WTC11 (cell line): ENCODE results near the gene CCDC178.

Experiments
- HMGA2 ChIP-seq: fragments of 250-450 bp; sonication (Bioruptor Pico); IDR thresholded peaks from 2 replicates; pipeline ENCODE4 v1.4.0; 2021; ENCODE audit warnings: mild to moderate bottlenecking, moderate library complexity
- ZNF423 ChIP-seq: fragments of 250-450 bp; sonication (Bioruptor Pico); IDR thresholded peaks from 2 replicates; pipeline ENCODE4 v2.1.2; 2022; ENCODE audit warnings: mild to moderate bottlenecking, moderate library complexity
- TF ChIP-seq, protein P1 (sequence below): fragments of 200-600 bp; IDR thresholded peaks from 2 replicates; pipeline ENCODE4 v1.8.0; 2022; ENCODE audit warnings: antibody characterized with exemption
- TF ChIP-seq, protein P2 (sequence below): sonication (generic); formaldehyde crosslinking; IDR thresholded peaks from 2 replicates; pipeline ENCODE4 v1.8.0; 2022; ENCODE audit warnings: mild to moderate bottlenecking, missing genetic modification reagents
- TF ChIP-seq, protein P3 (sequence below): sonication (generic); formaldehyde crosslinking; IDR thresholded peaks from 2 replicates; pipeline ENCODE4 v1.8.0; 2022; ENCODE audit warnings: mild to moderate bottlenecking, missing genetic modification reagents
- TF ChIP-seq, protein P4 (sequence below): sonication (generic); formaldehyde crosslinking; IDR thresholded peaks from 2 replicates; pipeline ENCODE4 v1.8.1; 2023; ENCODE audit warnings: mild to moderate bottlenecking, missing genetic modification reagents, moderate library complexity
- TF ChIP-seq, protein P5 (sequence below): sonication (generic); formaldehyde crosslinking; conservative IDR thresholded peaks from 2 replicates; pipeline ENCODE4 v1.8.1; 2022; ENCODE audit warnings: mild to moderate bottlenecking, missing genetic modification reagents

DNA sequence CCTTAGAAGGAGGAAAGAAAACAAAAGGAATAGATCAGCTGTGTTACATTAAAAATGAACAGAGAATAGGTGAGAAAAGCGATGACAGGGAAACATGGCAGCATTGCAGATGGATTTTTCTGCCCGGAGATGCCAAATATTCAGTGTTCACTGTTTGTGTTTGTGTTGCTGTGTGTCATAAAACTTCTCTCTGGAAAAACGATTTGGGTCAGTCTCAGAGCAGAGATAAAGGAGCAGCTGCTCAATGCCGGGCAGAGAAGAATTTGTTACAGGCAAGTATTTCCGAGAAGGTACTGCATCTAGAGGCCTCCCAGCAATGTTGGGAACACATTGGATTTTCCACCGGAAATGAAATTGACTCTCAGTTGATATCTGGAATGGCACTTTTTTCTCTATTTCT lies 511.3 kb downstream of the CCDC178 start:
- TF ChIP-seq, protein P1, sequence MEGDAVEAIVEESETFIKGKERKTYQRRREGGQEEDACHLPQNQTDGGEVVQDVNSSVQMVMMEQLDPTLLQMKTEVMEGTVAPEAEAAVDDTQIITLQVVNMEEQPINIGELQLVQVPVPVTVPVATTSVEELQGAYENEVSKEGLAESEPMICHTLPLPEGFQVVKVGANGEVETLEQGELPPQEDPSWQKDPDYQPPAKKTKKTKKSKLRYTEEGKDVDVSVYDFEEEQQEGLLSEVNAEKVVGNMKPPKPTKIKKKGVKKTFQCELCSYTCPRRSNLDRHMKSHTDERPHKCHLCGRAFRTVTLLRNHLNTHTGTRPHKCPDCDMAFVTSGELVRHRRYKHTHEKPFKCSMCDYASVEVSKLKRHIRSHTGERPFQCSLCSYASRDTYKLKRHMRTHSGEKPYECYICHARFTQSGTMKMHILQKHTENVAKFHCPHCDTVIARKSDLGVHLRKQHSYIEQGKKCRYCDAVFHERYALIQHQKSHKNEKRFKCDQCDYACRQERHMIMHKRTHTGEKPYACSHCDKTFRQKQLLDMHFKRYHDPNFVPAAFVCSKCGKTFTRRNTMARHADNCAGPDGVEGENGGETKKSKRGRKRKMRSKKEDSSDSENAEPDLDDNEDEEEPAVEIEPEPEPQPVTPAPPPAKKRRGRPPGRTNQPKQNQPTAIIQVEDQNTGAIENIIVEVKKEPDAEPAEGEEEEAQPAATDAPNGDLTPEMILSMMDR: no peak
- no peak for TF ChIP-seq ZNF423 (CRISPR knock-in tag)
- TF ChIP-seq, protein P2, sequence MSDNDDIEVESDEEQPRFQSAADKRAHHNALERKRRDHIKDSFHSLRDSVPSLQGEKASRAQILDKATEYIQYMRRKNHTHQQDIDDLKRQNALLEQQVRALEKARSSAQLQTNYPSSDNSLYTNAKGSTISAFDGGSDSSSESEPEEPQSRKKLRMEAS (CRISPR knock-in tag): no peak
- no peak for TF ChIP-seq HMGA2
- TF ChIP-seq, protein P3, sequence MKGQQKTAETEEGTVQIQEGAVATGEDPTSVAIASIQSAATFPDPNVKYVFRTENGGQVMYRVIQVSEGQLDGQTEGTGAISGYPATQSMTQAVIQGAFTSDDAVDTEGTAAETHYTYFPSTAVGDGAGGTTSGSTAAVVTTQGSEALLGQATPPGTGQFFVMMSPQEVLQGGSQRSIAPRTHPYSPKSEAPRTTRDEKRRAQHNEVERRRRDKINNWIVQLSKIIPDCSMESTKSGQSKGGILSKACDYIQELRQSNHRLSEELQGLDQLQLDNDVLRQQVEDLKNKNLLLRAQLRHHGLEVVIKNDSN (CRISPR knock-in tag): no peak
- TF ChIP-seq, protein P4, sequence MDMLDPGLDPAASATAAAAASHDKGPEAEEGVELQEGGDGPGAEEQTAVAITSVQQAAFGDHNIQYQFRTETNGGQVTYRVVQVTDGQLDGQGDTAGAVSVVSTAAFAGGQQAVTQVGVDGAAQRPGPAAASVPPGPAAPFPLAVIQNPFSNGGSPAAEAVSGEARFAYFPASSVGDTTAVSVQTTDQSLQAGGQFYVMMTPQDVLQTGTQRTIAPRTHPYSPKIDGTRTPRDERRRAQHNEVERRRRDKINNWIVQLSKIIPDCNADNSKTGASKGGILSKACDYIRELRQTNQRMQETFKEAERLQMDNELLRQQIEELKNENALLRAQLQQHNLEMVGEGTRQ (CRISPR knock-in tag): no peak
- TF ChIP-seq, protein P5, sequence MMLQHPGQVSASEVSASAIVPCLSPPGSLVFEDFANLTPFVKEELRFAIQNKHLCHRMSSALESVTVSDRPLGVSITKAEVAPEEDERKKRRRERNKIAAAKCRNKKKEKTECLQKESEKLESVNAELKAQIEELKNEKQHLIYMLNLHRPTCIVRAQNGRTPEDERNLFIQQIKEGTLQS (CRISPR knock-in tag): no peak
